Activated naive CD4-positive, alpha-beta T cell treated with anti-CD3 and anti-CD28 coated beads, Interleukin-2, amount 10 ng/mL, durations not matched to agents 5 hours and 36 hours (primary cell): ENCODE data around the gene ZP3. TPM values are rescaled to one million over a fixed set of nuclear protein-coding genes. Genes with fewer than 3 reads are reported as not detected.

Experiments
- total RNA-seq, 2 experiments: library from RNA; stranded (reverse); gene quantifications; one replicate each; pipeline ENCODE4 v1.2.3, GENCODE V29; 2021

ZP3 gene
- total RNA-seq, result 1 to 10 TPM; 6.7 to 8.0 TPM

DNA sequence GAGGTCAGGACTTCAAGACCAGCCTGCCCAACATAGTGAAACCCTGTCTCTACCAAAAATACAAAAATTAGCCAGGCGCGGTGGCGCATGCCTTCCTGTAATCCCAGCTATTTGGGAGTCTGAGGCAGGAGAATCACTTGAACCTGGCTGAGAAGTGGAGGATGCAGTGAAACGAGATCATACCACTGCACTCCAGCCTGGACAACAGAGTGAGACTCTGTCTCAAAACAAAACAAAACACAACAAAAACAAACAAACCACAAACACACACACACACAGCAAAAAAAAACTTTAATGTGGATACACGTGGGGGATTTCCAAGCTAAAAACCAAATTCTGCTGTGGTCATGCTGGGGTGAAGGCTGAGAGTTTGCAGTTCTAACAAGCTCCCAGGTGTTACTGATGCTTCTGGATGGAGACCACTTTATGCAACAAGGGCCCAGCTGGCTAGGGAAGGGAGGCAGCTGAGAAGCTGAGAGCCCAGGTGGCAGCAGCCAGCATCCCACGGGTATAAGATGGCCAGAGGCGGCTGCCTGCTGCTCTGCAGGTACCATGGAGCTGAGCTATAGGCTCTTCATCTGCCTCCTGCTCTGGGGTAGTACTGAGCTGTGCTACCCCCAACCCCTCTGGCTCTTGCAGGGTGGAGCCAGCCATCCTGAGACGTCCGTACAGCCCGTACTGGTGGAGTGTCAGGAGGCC lies at the start of gene ZP3:
Gene ZP3 (plus strand): TSS at position 538 of the 699 bp plus-strand sequence. CDS start 15 bp downstream, at position 553.

DNA sequence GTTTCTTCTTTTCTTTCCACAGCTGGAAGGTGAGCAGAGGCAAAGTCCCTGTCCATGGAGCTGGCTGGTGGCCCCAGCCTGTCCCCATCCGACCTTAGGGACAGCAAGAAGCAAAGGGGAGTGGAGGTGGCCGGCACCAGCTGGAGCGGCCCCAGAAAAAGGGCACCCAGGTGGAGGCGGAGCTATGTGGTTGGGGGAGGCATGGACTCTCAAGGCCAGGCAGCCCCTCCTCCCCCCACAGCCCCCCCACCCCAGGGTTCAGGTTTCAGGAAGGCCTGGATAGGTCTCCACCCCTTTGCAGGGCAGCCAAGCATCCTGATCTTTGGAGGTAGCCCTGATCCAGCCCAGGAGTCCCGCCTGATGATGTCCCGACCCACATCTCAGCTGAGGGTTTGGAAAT lies 15.2 kb upstream of the ZP3 start, which contains the start of gene SSC4D:
Gene SSC4D (minus strand): TSS at position 161 of the 400 bp plus-strand sequence. CDS start 5,258 bp downstream, outside the sequence.

DNA sequence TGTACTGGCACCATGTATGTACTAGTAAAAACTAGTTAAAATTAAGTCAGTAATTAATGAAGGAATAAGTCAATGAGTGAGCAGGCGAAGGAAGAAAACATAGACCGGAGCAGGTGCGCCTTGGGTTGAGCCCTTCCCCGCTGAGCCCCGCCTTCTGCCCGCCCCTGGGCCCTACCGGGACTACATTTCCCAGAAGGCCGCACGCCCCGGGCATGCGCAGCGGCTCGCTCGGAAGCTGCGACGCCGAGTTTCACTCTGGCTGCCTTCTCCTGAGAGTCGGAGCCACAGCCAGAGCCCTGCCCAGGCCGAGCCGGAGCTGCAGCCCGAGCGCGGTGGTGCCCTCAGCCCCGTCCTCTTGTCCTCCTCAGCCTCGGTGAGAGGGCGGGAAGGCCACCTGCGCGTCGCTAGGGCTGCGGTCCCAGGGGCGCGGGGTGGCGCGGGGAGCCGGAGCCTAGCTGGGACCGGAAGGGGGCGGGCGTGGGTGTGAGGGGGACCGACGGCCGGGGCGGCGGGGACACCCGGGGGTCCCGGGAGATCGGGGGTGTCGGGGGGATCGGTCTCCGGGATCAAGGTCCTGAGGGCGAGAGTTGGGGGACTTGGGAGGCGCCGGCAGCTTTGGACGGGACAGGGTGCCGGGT lies 36.8 kb downstream of the ZP3 start, which contains the start of gene DTX2:
Gene DTX2 (plus strand): TSS at position 246 of the 638 bp plus-strand sequence. CDS start 18,801 bp downstream, outside the sequence.

Other genes with a start within 250 kb of the ZP3 start
- gene SRRM3, start 223.1 kb upstream of the ZP3 start, total RNA-seq, result not detected
- 10 to 100 TPM; 28.9 to 34.0 TPM for gene HSPB1, start 122.3 kb upstream of the ZP3 start, total RNA-seq
- gene YWHAG, start 66.0 kb upstream of the ZP3 start, total RNA-seq, result 10 to 100 TPM; 62.1 to 62.5 TPM
- under 1 TPM; 0.23 to 0.31 TPM for gene SSC4D, start 15.3 kb upstream of the ZP3 start, total RNA-seq
- gene DTX2, start 36.8 kb downstream of the ZP3 start, total RNA-seq, result 10 to 100 TPM; 30.7 to 33.4 TPM
- gene UPK3B, start 85.6 kb downstream of the ZP3 start, total RNA-seq, result 1 to 10 TPM in 1 of 2 experiments, under 1 TPM in 1; 0.75 to 1.2 TPM
- gene SPDYE16, start 118.3 kb downstream of the ZP3 start, total RNA-seq, result under 1 TPM; 0.36 to 0.53 TPM
- 10 to 100 TPM; 17.8 to 18.2 TPM for gene POMZP3, start 202.3 kb downstream of the ZP3 start, total RNA-seq